Kidney epithelial cell (primary cell): ENCODE measurements around the gene SH3BP2. TPM values are rescaled to one million over a fixed set of nuclear protein-coding genes. Genes with fewer than 3 reads are reported as not detected.

Source experiments
- DNase-seq: peaks from one replicate; pipeline ENCODE4 v3.0.0-alpha.2; 2010; ENCODE audit warnings: low read depth
- H3K27me3 ChIP-seq: 2 replicates; pipeline ENCODE4 v1.6.0; 2011; ENCODE audit warnings: low read length; ENCODE audit not compliant: control insufficient read depth, insufficient read depth
- H3K36me3 ChIP-seq: 2 replicates; pipeline ENCODE4 v1.5.1; 2011; ENCODE audit warnings: low read length; ENCODE audit not compliant: control insufficient read depth, insufficient read depth
- H3K4me3 ChIP-seq: 2 replicates; pipeline ENCODE4 v1.5.1; 2011; ENCODE audit warnings: low read depth, mild to moderate bottlenecking, control low read depth, low read length
- CTCF ChIP-seq: IDR thresholded peaks from 2 replicates; pipeline ENCODE4 v1.5.1; 2011; ENCODE audit warnings: mild to moderate bottlenecking, moderate library complexity, low read length, control low read depth, inconsistent platforms; ENCODE audit not compliant: insufficient read depth, poor library complexity, severe bottlenecking
- total RNA-seq: library from RNA; depleted of rRNA; stranded (reverse); fragments of >200 nt; gene quantifications from 2 replicates; pipeline ENCODE4 v1.2.3, GENCODE V29; 2015

The SH3BP2 gene
- total RNA-seq, 1 donor from 2014 or later: 62.7 TPM

- no peak for TF ChIP-seq CTCF
- Histone ChIP-seq H3K36me3 (peaks cover 3% of the 10 kb centered on the region), H3K27me3 (no peaks in the 10 kb centered on the region), H3K4me3 (no peak overlapping the region)
- no peak for DNase-seq
Observed at GRCh38 chr4:2827071-2827873, 34.4 kb downstream of the SH3BP2 start.

GRCh38 chr4:2827874-2828751 lies 35.2 kb downstream of the SH3BP2 start:
- Histone ChIP-seq H3K4me3 (no peak overlapping the region), H3K27me3 (no peaks in the 10 kb centered on the region), H3K36me3 (peaks cover 3% of the 10 kb centered on the region)
- no peak for TF ChIP-seq CTCF
- no peak for DNase-seq

- TF ChIP-seq CTCF: no peak
- Histone ChIP-seq H3K36me3 (peaks cover 3% of the 10 kb centered on the region), H3K4me3 (no peak overlapping the region), H3K27me3 (no peaks in the 10 kb centered on the region)
- no peak for DNase-seq
Observed at GRCh38 chr4:2828758-2829181, 35.9 kb downstream of the SH3BP2 start.

- no peaks in the 10 kb centered on the region for H3K27me3 ChIP-seq
- H3K36me3 ChIP-seq: peaks cover 5% of the 10 kb centered on the region
- no peak overlapping the region for H3K4me3 ChIP-seq
- no peak for DNase-seq
- no peak for TF ChIP-seq CTCF
Observed at GRCh38 chr4:2829321-2829932, 36.5 kb downstream of the SH3BP2 start.

GRCh38 chr4:2829933-2830451 lies 37.1 kb downstream of the SH3BP2 start:
- Histone ChIP-seq H3K36me3 (peaks cover 5% of the 10 kb centered on the region), H3K27me3 (no peaks in the 10 kb centered on the region), H3K4me3 (no peak overlapping the region)
- peak; percentile 19 for DNase-seq
- no peak for TF ChIP-seq CTCF
